Keratinocyte (primary cell): ENCODE data around the gene LVRN. TPM values are rescaled to one million over a fixed set of nuclear protein-coding genes. Genes with fewer than 3 reads are reported as not detected.

Experiments
- DNase-seq: peaks from one replicate; pipeline ENCODE4 v3.0.0-alpha.2; 2011; ENCODE audit warnings: low read depth, missing footprints, low spot score
- FAIRE-seq: peaks from 2 replicates; lab custom pipeline; 2011; peaks lifted over from hg19 to GRCh38; lab: Jason Lieb, UNC
- H2AFZ ChIP-seq: 2 replicates; pipeline ENCODE4 v1.6.0; 2012; ENCODE audit warnings: low read length, control low read depth, inconsistent platforms; ENCODE audit not compliant: control insufficient read depth
- H3K27ac ChIP-seq: 2 replicates; pipeline ENCODE4 v1.5.1; 2011; ENCODE audit warnings: low read length; ENCODE audit not compliant: control insufficient read depth, insufficient read depth
- H3K27me3 ChIP-seq: 3 replicates; pipeline ENCODE4 v1.6.0; 2011; ENCODE audit warnings: low read length; ENCODE audit not compliant: control insufficient read depth, insufficient read depth; ENCODE audit errors: extremely low read depth
- H3K36me3 ChIP-seq, 2 experiments: 2 replicates in 1 of 2; 3 replicates in 1 of 2; pipeline ENCODE4 v1.5.1; 2011; ENCODE audit warnings: low read length in 2 of 2, mild to moderate bottlenecking in 1 of 2; ENCODE audit not compliant: control insufficient read depth in 2 of 2, insufficient read depth in 2 of 2; ENCODE audit errors: extremely low read depth in 1 of 2
- H3K4me1 ChIP-seq: 3 replicates; pipeline ENCODE4 v1.5.1; 2011; ENCODE audit warnings: low read length; ENCODE audit not compliant: control insufficient read depth, insufficient read depth; ENCODE audit errors: extremely low read depth
- H3K4me2 ChIP-seq: 3 replicates; pipeline ENCODE4 v1.6.0; 2011; ENCODE audit warnings: low read depth, low read length; ENCODE audit not compliant: control insufficient read depth, insufficient read depth; ENCODE audit errors: extremely low read depth
- H3K4me3 ChIP-seq, 3 experiments: fragments of 200-600 bp in 1 of 3; sonication (generic) in 1 of 3; 2 replicates in 2 of 3; 3 replicates in 1 of 3; pipeline ENCODE4 v1.5.1; 2011 to 2016; ENCODE audit warnings: low read length in 3 of 3, mild to moderate bottlenecking in 3 of 3, control low read depth in 2 of 3, inconsistent platforms in 1 of 3, low read depth in 1 of 3, mixed read lengths in 1 of 3, mixed run types in 1 of 3, moderate library complexity in 1 of 3; ENCODE audit not compliant: control insufficient read depth in 2 of 3, insufficient read depth in 2 of 3; ENCODE audit errors: extremely low read depth in 1 of 3
- H3K79me2 ChIP-seq: 2 replicates; pipeline ENCODE4 v1.6.0; 2012; ENCODE audit warnings: low read length; ENCODE audit not compliant: control insufficient read depth, insufficient read depth
- H3K9ac ChIP-seq: 3 replicates; pipeline ENCODE4 v1.6.0; 2011; ENCODE audit warnings: low read length; ENCODE audit not compliant: control insufficient read depth, insufficient read depth; ENCODE audit errors: extremely low read depth
- H3K9me1 ChIP-seq: 3 replicates; pipeline ENCODE4 v1.6.0; 2011; ENCODE audit warnings: low read length; ENCODE audit not compliant: control insufficient read depth, insufficient read depth; ENCODE audit errors: extremely low read depth
- H3K9me3 ChIP-seq: 2 replicates; pipeline ENCODE4 v1.5.1; 2012; ENCODE audit warnings: low read depth, low read length; ENCODE audit not compliant: control insufficient read depth
- H4K20me1 ChIP-seq: 3 replicates; pipeline ENCODE4 v1.6.0; 2011; ENCODE audit warnings: low read length; ENCODE audit not compliant: control insufficient read depth, insufficient read depth; ENCODE audit errors: extremely low read depth
- EZH2 ChIP-seq: IDR thresholded peaks from one replicate; pipeline ENCODE4 v1.6.1; 2012; ENCODE audit warnings: inconsistent platforms, mild to moderate bottlenecking, low read length, moderate library complexity
- dilution Hi-C: fragments of 300-500 bp; cut with MboI; formaldehyde crosslinking; loops from one replicate; pipeline ENCODE4 v1.7.0; 2020; ENCODE audit warnings: low sequenced_read_pairs; ENCODE audit not compliant: extremely low pct_ligation_motif_present
- polyA plus RNA-seq, 5 experiments: library from polyadenylated mRNA; depleted of rRNA in 3 of 5; stranded (reverse) in 3 of 5; stranded (forward) in 1 of 5; unstranded in 1 of 5; fragments of >200 nt; gene quantifications; 1 replicate in 1 of 5; 2 replicates in 3 of 5; 3 replicates in 1 of 5; pipeline versions ENCODE4 v1.2.1 to v1.2.3, GENCODE V29; 2011 to 2012; ENCODE audit warnings: missing spikeins in 2 of 5, low read depth in 1 of 5, low replicate concordance in 1 of 5
- TF ChIP-seq, protein P1 (sequence below), 3 experiments: IDR thresholded peaks in 1 of 3; conservative IDR thresholded peaks in 1 of 3; optimal IDR thresholded peaks in 1 of 3; 2 replicates in 2 of 3; 3 replicates in 1 of 3; pipeline versions ENCODE3 to v1.5.1; 2011; ENCODE audit warnings: low read length in 3 of 3, mild to moderate bottlenecking in 3 of 3, moderate library complexity in 2 of 3, control low read depth in 1 of 3, inconsistent platforms in 1 of 3; ENCODE audit not compliant: insufficient read depth in 2 of 3; ENCODE audit errors: extremely low read depth in 1 of 3

The LVRN gene
- polyA plus RNA-seq, 1 donor (not counting 4 experiments of a cell fraction or from before 2014, with no cell fraction given), result 0.08 TPM

DNA sequence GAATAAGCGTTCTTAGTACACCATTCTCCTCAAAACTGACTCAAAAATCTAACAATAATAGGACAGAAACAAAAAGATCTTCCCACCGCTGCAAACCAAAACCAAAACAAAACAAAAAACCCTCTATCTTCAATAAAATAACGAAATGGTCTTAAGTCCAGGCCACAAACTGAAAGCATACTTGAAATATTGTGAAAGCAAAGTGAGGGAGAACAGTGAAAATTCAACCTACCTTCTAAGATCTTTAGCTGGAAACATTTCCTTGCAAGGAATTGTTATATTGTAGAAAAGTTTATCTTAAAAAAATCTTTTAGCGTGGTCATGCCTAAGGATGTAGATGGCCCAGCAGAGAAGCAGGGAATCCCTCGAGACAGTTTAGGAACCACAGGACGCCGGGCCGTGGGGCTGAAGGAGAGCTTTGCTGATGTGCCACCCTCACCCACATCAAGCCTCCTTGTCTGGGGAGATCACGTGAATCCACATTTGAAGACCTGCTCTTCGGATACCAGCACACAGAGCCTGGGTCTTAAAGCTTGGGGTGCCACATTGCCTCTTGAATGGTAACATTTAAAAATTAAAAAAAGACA lies 27.8 kb upstream of the LVRN start:
- TF ChIP-seq EZH2, result no peak
- TF ChIP-seq, protein P1, sequence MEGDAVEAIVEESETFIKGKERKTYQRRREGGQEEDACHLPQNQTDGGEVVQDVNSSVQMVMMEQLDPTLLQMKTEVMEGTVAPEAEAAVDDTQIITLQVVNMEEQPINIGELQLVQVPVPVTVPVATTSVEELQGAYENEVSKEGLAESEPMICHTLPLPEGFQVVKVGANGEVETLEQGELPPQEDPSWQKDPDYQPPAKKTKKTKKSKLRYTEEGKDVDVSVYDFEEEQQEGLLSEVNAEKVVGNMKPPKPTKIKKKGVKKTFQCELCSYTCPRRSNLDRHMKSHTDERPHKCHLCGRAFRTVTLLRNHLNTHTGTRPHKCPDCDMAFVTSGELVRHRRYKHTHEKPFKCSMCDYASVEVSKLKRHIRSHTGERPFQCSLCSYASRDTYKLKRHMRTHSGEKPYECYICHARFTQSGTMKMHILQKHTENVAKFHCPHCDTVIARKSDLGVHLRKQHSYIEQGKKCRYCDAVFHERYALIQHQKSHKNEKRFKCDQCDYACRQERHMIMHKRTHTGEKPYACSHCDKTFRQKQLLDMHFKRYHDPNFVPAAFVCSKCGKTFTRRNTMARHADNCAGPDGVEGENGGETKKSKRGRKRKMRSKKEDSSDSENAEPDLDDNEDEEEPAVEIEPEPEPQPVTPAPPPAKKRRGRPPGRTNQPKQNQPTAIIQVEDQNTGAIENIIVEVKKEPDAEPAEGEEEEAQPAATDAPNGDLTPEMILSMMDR (optimal IDR thresholded peaks at IDR 0.05 in 1 of 3, IDR thresholded peaks at IDR 0.05 in 1 of 3, conservative IDR thresholded peaks at IDR 0.05 in 1 of 3; ENCODE audit: extremely low read depth in 1 of 3, insufficient read depth in 2 of 3, low read length in 3 of 3), result no peak
- Histone ChIP-seq H3K4me3 (no peak overlapping the region), H3K9me1 (no peaks in the 10 kb centered on the region), H3K9ac (no peak overlapping the region), H3K9me3 (peaks cover 3% of the 10 kb centered on the region), H3K27me3 (no peaks in the 10 kb centered on the region), H3K79me2 (no peaks in the 10 kb centered on the region), H3K4me2 (no peak overlapping the region), H3K36me3 (no peaks in the 10 kb centered on the region), H2AFZ (no peak overlapping the region), H3K4me1 (peaks cover 2% of the 10 kb centered on the region), H3K27ac (no peak overlapping the region), H4K20me1 (no peaks in the 10 kb centered on the region)
- dilution Hi-C loops, result no loop called here
- DNase-seq, result no peak
- FAIRE-seq, result no peak

DNA sequence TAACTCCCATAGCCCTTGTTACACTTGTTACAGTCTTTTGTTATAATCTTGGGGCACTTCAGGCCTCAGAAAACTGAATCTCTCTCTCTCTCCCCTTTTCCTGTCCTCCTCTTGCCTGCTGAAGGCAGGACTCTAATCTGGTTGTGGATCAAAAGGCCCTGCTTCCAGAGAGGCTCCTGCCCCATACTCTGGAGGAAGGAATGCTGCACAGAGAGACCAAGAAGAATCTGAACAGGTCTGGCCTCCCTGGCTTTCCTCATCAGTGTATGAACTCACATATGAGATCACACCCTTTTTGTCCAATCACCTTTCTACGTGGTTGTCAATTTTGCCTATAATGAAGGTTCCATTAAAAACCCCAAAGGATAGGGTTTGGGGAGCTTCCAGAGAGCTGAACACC lies 26.2 kb upstream of the LVRN start:
- Histone ChIP-seq H3K9me3 (no peaks in the 10 kb centered on the region), H3K27ac (no peak overlapping the region), H3K4me1 (peaks cover 4% of the 10 kb centered on the region), H3K4me3 (no peak overlapping the region), H3K9ac (no peak overlapping the region), H2AFZ (no peak overlapping the region), H4K20me1 (no peaks in the 10 kb centered on the region), H3K4me2 (no peak overlapping the region), H3K27me3 (no peaks in the 10 kb centered on the region), H3K79me2 (no peaks in the 10 kb centered on the region), H3K36me3 (no peaks in the 10 kb centered on the region), H3K9me1 (no peaks in the 10 kb centered on the region)
- FAIRE-seq (no peak), DNase-seq (no peak)
- dilution Hi-C loops, result no loop called here
- TF ChIP-seq, protein P1 (optimal IDR thresholded peaks at IDR 0.05 in 1 of 3, IDR thresholded peaks at IDR 0.05 in 1 of 3, conservative IDR thresholded peaks at IDR 0.05 in 1 of 3; ENCODE audit: extremely low read depth in 1 of 3, insufficient read depth in 2 of 3, low read length in 3 of 3), result no peak
- TF ChIP-seq EZH2, result no peak
